Measurements from ENCODE around the gene TECR.
A peak's percentile ranks its signal among the peaks of the same experiment; 100 is the strongest.

Gene TECR

GRCh38 chr19:14553042-14553938 is 23.9 kb downstream of the TECR start:
- TF ChIP-seq CTCF (conservative IDR thresholded peaks at IDR 0.05) (no peak), ZFX (IDR thresholded peaks at IDR 0.05) (no peak)
- peak overlapping the region; percentile 85 for H3K27ac ChIP-seq

- peak overlapping the region; percentile 85 for H3K27ac ChIP-seq
- no peak for TF ChIP-seq ZFX (IDR thresholded peaks at IDR 0.05)
- no peak for TF ChIP-seq CTCF (conservative IDR thresholded peaks at IDR 0.05)
Measured at GRCh38 chr19:14553939-14554243, 24.5 kb downstream of the TECR start.

- peak; percentile 46; the same call in 1 of the 2 replicates for TF ChIP-seq ZFX (IDR thresholded peaks at IDR 0.05)
- no peak; the same call in 1 of the 2 replicates for TF ChIP-seq CTCF (conservative IDR thresholded peaks at IDR 0.05)
- peak overlapping the region; percentile 85 for H3K27ac ChIP-seq
Measured at GRCh38 chr19:14554382-14554812, 25.0 kb downstream of the TECR start.

GRCh38 chr19:14555918-14556661 is 26.7 kb downstream of the TECR start:
- TF ChIP-seq CTCF (conservative IDR thresholded peaks at IDR 0.05), result 0 out of 2 replicates have a peak, but pooled peaks have one; percentile 28
- no peak for TF ChIP-seq ZFX (IDR thresholded peaks at IDR 0.05)

GRCh38 chr19:14556662-14557188 is 27.3 kb downstream of the TECR start:
- no peak overlapping the region for H3K27ac ChIP-seq
- TF ChIP-seq CTCF (conservative IDR thresholded peaks at IDR 0.05) (peak; percentile 99), ZFX (IDR thresholded peaks at IDR 0.05) (no peak)

More at GRCh38 chr19:14555918-14556661, 26.7 kb downstream of the TECR start:
- H3K27ac ChIP-seq, result no peak overlapping the region

- no peak overlapping the region for H3K27ac ChIP-seq
- TF ChIP-seq ZFX (IDR thresholded peaks at IDR 0.05) (no peak), CTCF (conservative IDR thresholded peaks at IDR 0.05) (no peak)
Measured at GRCh38 chr19:14558370-14559066, 29.1 kb downstream of the TECR start.
